HG03066 (cell line): ENCODE data around the gene GBGT1.
"Not testable (repeated sequence)": the region's sequence is repeated elsewhere in the genome, so short reads cannot be mapped to it uniquely, and the experiment has no call there.

Source experiments
- ATAC-seq: cut with Tn5 transposase; IDR thresholded peaks from one replicate; pipeline ENCODE4 v1.9.1; 2021; ENCODE audit warnings: low read depth; ENCODE audit not compliant: unreplicated experiment

Gene GBGT1

GRCh38 chr9:133199648-133200321 is 36.1 kb upstream of the GBGT1 start:
- ATAC-seq, result no peak

DNA sequence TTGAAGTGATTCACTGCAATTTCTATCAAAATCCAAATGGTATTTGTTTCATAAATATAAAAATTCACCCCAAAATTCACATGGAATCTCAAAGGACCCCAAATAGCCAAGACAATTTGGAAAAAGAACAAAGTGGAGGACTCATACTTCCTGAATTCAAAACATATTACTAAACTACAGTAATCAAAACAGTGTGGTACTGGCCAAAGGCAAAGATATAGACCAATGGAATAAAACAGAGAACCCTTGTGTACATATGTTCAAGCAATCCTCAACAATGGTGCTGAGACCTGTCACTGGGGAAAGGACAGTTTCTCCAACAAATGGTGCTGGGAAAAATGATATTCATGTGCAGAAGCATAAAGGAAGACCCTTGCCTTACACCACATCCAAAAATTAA is 31.3 kb upstream of the GBGT1 start:
- ATAC-seq, result no peak

DNA sequence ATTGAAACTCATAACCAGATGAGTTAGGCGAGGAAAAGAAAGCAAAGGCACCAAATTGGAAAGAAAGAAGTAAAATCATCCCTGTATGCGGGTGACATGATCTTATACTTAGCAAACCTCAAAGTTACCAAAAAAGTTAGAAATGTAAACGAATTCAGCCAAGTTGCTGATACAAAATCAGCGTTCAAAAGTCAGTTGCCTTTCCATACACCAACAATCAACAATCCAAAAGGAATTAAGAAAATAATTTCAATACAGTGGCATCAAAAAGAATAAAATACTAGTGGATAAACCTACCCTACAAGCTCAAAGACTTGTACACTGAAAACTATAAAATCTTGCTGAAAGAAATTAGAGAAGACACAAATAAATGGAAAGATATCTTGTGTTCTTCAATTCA is 30.9 kb upstream of the GBGT1 start:
- no peak for ATAC-seq

- ATAC-seq, result no peak
Measured at GRCh38 chr9:133191989-133192388, 28.3 kb upstream of the GBGT1 start.

GRCh38 chr9:133189826-133190225 is 26.1 kb upstream of the GBGT1 start:
- ATAC-seq, result no peak

- no peak for ATAC-seq
Measured at GRCh38 chr9:133188843-133189180, 25.1 kb upstream of the GBGT1 start.

DNA sequence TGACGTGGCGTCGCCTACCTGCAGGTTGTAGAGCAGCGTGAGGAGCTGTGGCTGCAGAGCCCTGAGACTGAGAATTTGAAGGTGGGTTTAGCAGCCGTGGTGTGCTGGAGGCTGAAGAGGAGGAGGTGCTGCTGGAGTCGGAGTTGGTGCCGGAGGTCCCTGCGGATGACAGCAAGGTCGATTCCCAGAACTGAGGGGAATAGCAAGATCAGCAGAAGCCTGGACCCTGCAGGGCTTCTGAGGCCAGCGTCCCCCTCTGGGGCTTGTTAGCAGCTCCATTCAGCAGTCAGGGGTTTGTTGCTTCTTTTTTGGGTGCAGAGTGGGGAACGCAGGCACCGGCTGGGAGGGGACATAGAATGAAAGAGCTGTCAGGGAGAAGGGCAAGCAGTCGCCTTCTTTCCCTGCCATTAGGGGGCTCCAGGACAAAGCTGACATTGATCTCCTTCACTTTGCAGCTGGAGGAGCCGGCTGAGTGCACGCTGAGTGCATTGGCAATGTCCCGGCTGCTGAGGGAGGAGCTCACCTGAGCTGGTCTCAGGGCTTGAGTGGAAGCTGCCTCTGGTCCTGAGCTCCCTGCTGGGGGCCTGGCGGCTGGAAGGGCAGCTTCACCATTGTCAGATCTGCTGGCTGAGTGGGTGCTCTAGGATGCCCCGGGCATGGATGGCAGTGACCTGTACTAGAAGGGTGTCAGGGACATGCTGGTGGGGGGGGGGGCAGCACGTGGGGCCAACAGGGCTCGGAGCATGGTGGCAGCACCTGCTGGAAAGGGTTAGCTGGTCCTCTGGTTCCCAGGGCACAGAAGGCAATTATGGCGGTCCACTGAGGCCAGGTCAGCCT is 24.5 kb upstream of the GBGT1 start:
- no peak for ATAC-seq

DNA sequence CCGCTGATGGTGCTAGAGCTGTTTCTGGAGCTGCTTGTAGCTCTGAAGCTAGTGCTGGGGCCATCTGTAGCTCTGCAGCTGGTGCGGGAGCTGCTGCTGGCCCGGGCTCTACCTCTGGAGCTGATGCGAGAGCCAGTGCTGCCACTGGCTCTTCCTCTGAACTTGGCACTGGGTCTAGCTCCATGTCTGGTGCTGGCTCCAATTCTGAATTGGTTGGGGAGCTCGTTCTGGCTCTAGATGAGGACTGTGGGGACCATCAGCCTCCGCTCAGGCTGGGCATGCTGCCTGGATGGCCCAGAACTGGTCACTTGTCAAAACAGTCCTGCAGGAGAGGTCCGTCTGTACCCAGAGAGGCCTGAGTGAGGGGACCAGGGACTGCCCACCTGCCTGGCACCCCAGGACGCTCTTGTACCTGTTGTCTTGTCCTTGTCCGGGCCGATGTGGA is 23.9 kb upstream of the GBGT1 start:
- no peak for ATAC-seq

GRCh38 chr9:133186736-133187135 is 23.0 kb upstream of the GBGT1 start:
- no peak for ATAC-seq

GRCh38 chr9:133184971-133185370 is 21.3 kb upstream of the GBGT1 start:
- no peak for ATAC-seq

DNA sequence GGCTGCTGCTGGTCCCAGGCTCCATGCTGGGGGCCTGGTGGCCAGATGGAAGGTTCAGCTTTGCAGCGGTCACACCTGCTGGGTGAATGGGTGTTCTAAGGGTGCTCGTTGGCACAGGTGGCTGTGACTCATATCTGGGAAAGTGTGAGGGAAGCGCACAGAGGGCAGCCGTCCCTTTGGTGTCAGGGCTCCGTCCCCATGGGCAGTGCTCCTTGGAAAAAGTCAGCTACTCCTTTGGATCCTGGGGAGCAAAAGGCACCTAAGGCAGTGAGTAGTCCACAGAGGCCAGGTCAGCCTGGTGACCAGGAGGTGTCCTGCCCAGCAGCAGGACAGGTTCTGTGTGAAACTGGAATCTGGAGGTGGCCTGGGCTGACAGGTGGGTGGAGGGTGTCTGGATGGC is 18.4 kb upstream of the GBGT1 start:
- ATAC-seq, result no peak

DNA sequence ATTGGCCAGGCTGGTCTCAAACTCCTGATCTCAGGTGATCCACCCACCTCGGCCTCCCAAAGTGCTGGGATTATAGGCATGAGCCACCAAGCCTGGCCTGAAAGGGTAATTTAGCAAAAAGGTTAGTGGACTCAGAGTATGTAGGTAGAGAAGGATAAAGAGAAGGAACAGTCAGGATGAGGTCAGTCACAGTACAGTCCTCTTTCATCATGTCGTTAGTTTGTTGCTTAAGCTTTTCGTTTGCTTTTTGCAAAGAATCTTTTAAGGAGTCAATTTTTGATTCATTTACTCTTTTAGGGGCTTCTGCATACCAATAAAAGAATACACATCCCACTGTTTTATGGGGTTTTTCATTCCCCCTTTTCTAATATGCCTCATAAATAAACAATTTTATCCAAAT is 17.8 kb upstream of the GBGT1 start:
- ATAC-seq, result no peak

GRCh38 chr9:133180953-133181352 is 17.2 kb upstream of the GBGT1 start:
- no peak for ATAC-seq

- no peak for ATAC-seq
Measured at GRCh38 chr9:133173056-133173455, 9.3 kb upstream of the GBGT1 start.

DNA sequence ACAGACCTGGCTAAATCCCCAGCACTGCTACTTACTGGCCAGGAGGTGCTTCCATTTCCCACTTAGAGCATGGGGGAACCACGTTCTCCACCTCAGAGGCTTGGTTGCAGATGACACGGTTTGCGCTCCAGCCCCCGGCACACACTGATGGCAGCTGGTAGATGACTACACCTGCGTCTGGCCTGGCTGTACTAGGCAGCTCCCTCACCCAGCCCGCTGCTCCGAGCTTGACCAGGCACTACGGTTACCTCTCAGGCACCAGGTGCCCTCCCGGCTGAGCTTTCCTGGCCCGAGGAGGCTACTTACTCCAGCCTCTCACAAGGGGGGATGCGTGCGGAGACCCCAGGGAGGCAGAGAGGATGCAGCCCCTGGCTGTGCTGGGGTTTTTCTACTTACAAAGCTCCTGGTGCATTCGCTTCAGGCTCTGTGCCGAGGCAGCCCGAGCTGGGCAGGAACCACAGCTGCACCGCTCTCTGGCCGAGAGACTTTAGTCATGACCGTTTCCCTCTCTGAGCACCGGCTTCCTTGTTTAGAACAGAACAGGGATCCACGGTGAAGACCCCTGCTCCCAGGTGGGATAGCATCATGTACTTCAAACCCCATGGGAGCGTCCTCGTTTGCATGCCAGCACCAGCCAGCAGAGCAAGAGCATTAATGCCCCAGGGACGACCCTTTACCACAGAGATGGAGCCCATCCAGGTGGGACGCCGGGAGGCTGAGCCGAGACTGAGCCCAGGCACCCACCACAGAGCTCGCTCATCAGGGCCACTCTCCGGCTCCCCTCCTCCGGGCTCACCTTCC is 7.6 kb upstream of the GBGT1 start:
- no peak for ATAC-seq

- no peak for ATAC-seq
Measured at GRCh38 chr9:133170716-133171115, 7.0 kb upstream of the GBGT1 start.

DNA sequence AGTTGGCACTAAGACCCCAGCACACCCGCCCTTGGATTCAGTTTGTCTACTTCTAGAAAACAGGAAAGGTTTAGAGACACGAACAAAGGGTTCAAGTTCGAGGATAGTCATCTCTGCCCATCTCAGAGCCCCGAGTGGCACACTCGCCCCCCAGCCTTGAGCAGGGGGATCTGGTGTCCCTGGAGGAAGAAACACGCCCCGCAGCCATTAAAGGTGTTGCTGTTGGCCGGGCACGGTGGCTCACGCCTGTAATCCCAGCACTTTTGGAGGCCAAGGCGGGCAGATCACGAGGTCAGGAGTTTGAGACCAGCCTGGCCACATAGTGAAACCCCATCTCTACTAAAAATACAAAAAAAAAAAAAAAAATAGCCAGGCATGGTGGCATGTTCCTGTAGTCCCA is 6.0 kb upstream of the GBGT1 start:
- not testable (repeated sequence) for ATAC-seq

DNA sequence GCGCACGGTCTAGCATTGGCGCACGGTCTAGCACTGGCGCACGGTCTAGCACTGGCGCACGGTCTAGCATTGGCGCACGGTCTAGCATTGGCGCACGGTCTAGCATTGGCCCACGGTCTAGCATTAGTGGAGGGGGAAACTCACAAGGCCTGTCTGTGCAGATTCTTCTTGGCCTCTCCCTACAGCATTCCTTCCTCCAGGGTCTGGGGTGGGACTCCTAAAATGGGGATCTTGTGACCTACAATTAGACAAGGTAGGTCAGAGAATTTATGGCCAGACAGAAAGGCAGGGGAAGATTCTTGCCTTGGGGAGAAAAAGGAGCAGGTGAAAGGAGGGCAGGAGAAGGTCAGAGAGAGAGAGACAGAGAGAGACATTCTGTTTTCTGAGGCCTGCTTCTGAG is 5.4 kb upstream of the GBGT1 start:
- no peak for ATAC-seq

GRCh38 chr9:133168432-133168831 is 4.7 kb upstream of the GBGT1 start:
- no peak for ATAC-seq

DNA sequence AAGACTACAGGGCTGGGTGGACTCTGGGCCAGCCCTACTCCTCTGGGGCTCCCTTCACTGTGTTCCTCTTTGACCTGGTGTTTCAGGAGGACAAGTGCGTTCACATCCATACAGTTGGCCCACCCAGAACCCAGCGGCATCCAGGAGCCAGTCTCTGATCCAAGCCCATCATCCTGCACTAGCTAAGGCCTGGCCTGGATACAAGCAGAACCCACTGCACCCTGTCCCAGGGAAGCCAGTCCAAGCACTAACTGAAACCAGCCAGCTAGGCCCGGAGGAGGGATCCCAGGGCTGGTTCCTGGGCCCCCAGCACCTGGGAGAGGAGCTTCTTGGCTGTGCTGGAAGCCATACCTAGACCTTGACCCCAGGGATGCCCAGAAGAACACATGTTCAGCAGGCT is 4.1 kb upstream of the GBGT1 start:
- no peak for ATAC-seq

GRCh38 chr9:133167096-133167730 is 3.5 kb upstream of the GBGT1 start:
- ATAC-seq, result no peak
